Kidney glomerular epithelial cell (primary cell): ENCODE data around the gene PDE7B.

Source experiments
- DNase-seq: peaks from one replicate; lab custom pipeline; 2025; lab: John Stamatoyannopoulos, UW

Gene PDE7B

GRCh38 chr6:135888818-135889217 is 37.3 kb downstream of the PDE7B start:
- DNase-seq: no peak

- no peak for DNase-seq
These were observed 39.4 kb downstream of the PDE7B start for GRCh38 chr6:135890876-135891275.

- DNase-seq: no peak
These were observed 40.2 kb downstream of the PDE7B start for GRCh38 chr6:135891710-135892109.

GRCh38 chr6:135895231-135895911 is 43.9 kb downstream of the PDE7B start:
- DNase-seq: no peak

GRCh38 chr6:135897087-135897486 is 45.6 kb downstream of the PDE7B start:
- no peak for DNase-seq

- DNase-seq: no peak
These were observed 50.4 kb downstream of the PDE7B start for GRCh38 chr6:135901774-135902524.

GRCh38 chr6:135902756-135903331 is 51.3 kb downstream of the PDE7B start:
- no peak for DNase-seq

GRCh38 chr6:135904666-135905065 is 53.2 kb downstream of the PDE7B start:
- peak; percentile 22 for DNase-seq

GRCh38 chr6:135905604-135906300 is 54.3 kb downstream of the PDE7B start:
- no peak for DNase-seq

GRCh38 chr6:135906542-135906941 is 55.0 kb downstream of the PDE7B start:
- DNase-seq: no peak

GRCh38 chr6:135906972-135907465 is 55.5 kb downstream of the PDE7B start:
- no peak for DNase-seq

- peak; percentile 22 for DNase-seq
These were observed 58.4 kb downstream of the PDE7B start for GRCh38 chr6:135909737-135910387.

GRCh38 chr6:135910790-135911618 is 59.5 kb downstream of the PDE7B start:
- no peak for DNase-seq

- DNase-seq: no peak
These were observed 62.3 kb downstream of the PDE7B start for GRCh38 chr6:135913785-135914184.

GRCh38 chr6:135919026-135919425 is 67.5 kb downstream of the PDE7B start:
- no peak for DNase-seq

- DNase-seq: no peak
These were observed 69.2 kb downstream of the PDE7B start for GRCh38 chr6:135920689-135921088.

GRCh38 chr6:135921188-135921587 is 69.7 kb downstream of the PDE7B start:
- no peak for DNase-seq

GRCh38 chr6:135922174-135922573 is 70.7 kb downstream of the PDE7B start:
- peak; percentile 96 for DNase-seq

- DNase-seq: no peak
These were observed 71.2 kb downstream of the PDE7B start for GRCh38 chr6:135922746-135923145.

- no peak for DNase-seq
These were observed 81.2 kb downstream of the PDE7B start for GRCh38 chr6:135932651-135933050.
